ENCODE results near the gene NLGN3. TPM values are rescaled to one million over a fixed set of nuclear protein-coding genes. Genes with fewer than 3 reads are reported as not detected.

NLGN3 gene
- total and polyA plus RNA-seq, 5 donors: 0.75 to 1.9 (median 1.1) TPM

DNA sequence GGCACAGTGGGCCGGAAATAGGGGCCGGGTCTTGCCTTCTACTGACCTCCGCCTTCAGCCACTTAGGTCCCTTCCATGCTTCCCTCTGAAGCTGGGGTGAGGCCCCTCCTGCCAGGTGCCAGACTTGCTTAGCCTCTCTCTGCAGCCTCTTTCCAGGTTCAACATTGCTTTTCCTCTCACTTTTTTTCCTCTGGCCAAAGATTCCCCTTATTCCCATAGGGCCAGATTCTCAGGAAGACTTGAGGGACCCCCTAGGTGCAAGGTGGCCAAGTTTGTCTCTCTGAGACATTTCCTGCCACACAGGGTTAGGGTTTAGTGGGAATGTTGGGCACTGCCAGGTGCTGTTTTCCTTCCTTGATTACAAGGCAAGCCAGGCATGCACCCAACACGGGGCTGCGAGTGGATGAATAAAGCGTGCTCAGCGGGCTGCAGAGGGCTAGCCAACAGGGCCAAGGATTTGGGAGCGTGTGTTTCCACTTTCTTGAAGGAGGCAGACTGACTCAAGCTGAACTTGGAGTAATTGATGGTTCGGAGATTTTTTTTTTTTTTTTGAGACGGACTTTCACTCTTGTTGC lies 70.8 kb downstream of the NLGN3 start:
- H3K9me3 ChIP-seq (ENCODE audit: control insufficient read depth, low read length): no peaks in the 10 kb centered on the region
- H3K27ac ChIP-seq (ENCODE audit: low read length): no peak overlapping the region
- 76% methylated on average over 10 of the region's 10 CpGs for WGBS
- no peaks in the 10 kb centered on the region for H3K4me1 ChIP-seq (ENCODE audit: control insufficient read depth, insufficient read depth, low read length)
- no peak for DNase-seq
- intact Hi-C loops (cut with DNase I): no loop called here
- no peak overlapping the region for H3K4me3 ChIP-seq (ENCODE audit: low read length)
- H3K27me3 ChIP-seq (ENCODE audit: control insufficient read depth, insufficient read depth): no peaks in the 10 kb centered on the region
- ATAC-seq: no peak

DNA sequence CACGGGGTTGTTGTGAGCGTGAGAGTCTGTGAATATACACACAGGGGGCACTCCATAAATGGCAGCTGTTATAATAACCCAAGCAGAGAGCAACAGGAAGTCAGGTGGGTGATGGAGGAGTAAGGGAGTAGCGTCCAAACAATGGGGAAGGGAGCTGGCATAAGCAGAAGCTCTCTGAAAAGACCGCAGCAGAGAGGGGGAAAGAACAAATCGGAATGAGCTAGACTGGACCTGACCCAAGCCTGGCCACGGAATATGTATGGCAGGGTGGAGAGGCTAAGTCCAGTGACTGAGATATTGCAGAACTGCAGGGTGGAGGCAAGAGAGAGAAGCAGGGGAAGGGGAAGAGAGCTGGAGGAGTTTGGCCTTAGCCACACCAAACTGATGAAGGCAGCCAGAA lies 71.8 kb downstream of the NLGN3 start:
- ATAC-seq (no peak), DNase-seq (no peak)
- H3K27me3 ChIP-seq (ENCODE audit: control insufficient read depth, insufficient read depth): no peaks in the 10 kb centered on the region
- H3K4me3 ChIP-seq (ENCODE audit: low read length): no peak overlapping the region
- intact Hi-C loops (cut with DNase I): no loop called here
- 38% methylated on average over 6 of the region's 6 CpGs for WGBS
- H3K4me1 ChIP-seq (ENCODE audit: control insufficient read depth, insufficient read depth, low read length): no peaks in the 10 kb centered on the region
- H3K9me3 ChIP-seq (ENCODE audit: control insufficient read depth, low read length): no peaks in the 10 kb centered on the region
- no peak overlapping the region for H3K27ac ChIP-seq (ENCODE audit: low read length)

DNA sequence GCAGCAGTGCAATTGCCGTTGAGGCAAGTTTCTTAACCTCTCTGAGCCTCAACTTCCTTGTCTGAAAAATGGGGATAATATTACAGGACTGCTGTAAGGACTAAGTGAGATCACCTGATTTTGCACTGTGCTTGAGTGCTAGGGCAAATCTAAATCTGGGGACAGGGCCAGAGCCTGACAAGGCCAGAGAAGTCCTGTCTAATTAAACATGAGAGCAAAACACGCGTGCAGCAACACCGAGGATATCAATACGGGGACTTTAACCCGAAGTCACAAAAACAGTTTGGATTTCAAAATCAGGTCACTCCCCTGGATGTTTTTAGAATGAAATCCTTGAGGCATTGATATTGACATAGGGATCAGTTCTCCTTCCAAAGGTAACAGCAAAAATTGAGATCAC lies 72.7 kb downstream of the NLGN3 start:
- Histone ChIP-seq H3K4me1 (ENCODE audit: control insufficient read depth, insufficient read depth, low read length) (no peaks in the 10 kb centered on the region), H3K27me3 (ENCODE audit: control insufficient read depth, insufficient read depth) (no peaks in the 10 kb centered on the region), H3K27ac (ENCODE audit: low read length) (no peak overlapping the region), H3K4me3 (ENCODE audit: low read length) (no peak overlapping the region), H3K9me3 (ENCODE audit: control insufficient read depth, low read length) (no peaks in the 10 kb centered on the region)
- intact Hi-C loops (cut with DNase I): no loop called here
- ATAC-seq (no peak), DNase-seq (no peak)
- 91% methylated on average over 6 of the region's 6 CpGs for WGBS

Other genes starting within 250 kb of the NLGN3 start
- gene TEX11, start 236.1 kb upstream of the NLGN3 start, total RNA-seq: under 1 TPM in 2 of 4 donors, not detected in 2; 0.09 to 0.25 TPM
- gene TEX11, start 236.1 kb upstream of the NLGN3 start, polyA plus RNA-seq: not detected
- gene SLC7A3, start 213.7 kb upstream of the NLGN3 start, total RNA-seq: not detected
- not detected for gene SLC7A3, start 213.7 kb upstream of the NLGN3 start, polyA plus RNA-seq
- 10 to 100 TPM; 46.8 to 54.2 (median 50.6) TPM for gene SNX12, start 76.5 kb upstream of the NLGN3 start, total RNA-seq
- gene SNX12, start 76.5 kb upstream of the NLGN3 start, polyA plus RNA-seq: 26.1 TPM
- gene FOXO4, start 49.0 kb upstream of the NLGN3 start, total RNA-seq: 10 to 100 TPM; 32.9 to 59.2 (median 37.1) TPM
- 27.8 TPM for gene FOXO4, start 49.0 kb upstream of the NLGN3 start, polyA plus RNA-seq
- under 1 TPM in 1 of 4 donors, not detected in 3; 0.71 TPM for gene CXorf65, start 38.1 kb upstream of the NLGN3 start, total RNA-seq
- not detected for gene CXorf65, start 38.1 kb upstream of the NLGN3 start, polyA plus RNA-seq
- 1 to 10 TPM in 3 of 4 donors, under 1 TPM in 1; 0.88 to 4.1 (median 2.2) TPM for gene IL2RG, start 33.3 kb upstream of the NLGN3 start, total RNA-seq
- gene IL2RG, start 33.3 kb upstream of the NLGN3 start, polyA plus RNA-seq: 1.1 TPM
- gene MED12, start 26.2 kb upstream of the NLGN3 start, total RNA-seq: 10 to 100 TPM; 19.6 to 25.9 (median 24.2) TPM
- 10.2 TPM for gene MED12, start 26.2 kb upstream of the NLGN3 start, polyA plus RNA-seq
- gene GJB1, start 78.4 kb downstream of the NLGN3 start, total RNA-seq: not detected
- gene GJB1, start 78.4 kb downstream of the NLGN3 start, polyA plus RNA-seq: 0.11 TPM
- gene ZMYM3, start 109.3 kb downstream of the NLGN3 start, total RNA-seq: 10 to 100 TPM; 13.0 to 24.2 (median 18.4) TPM
- gene ZMYM3, start 109.3 kb downstream of the NLGN3 start, polyA plus RNA-seq: 6.9 TPM
- gene NONO, start 138.8 kb downstream of the NLGN3 start, total RNA-seq: 100 to 1,000 TPM; 124 to 157 (median 135) TPM
- gene NONO, start 138.8 kb downstream of the NLGN3 start, polyA plus RNA-seq: 61.9 TPM
- 100 to 1,000 TPM; 113 to 174 (median 125) TPM for gene ITGB1BP2, start 156.9 kb downstream of the NLGN3 start, total RNA-seq
- 186 TPM for gene ITGB1BP2, start 156.9 kb downstream of the NLGN3 start, polyA plus RNA-seq
- gene TAF1, start 221.5 kb downstream of the NLGN3 start, total RNA-seq: 10 to 100 TPM; 21.2 to 22.8 (median 22.1) TPM
- 8.6 TPM for gene TAF1, start 221.5 kb downstream of the NLGN3 start, polyA plus RNA-seq